GM20000 (cell line): Measurements from ENCODE around the gene DPP6.

Experiments
- DNase-seq: peaks from one replicate; pipeline ENCODE4 v3.0.0; 2012; ENCODE audit warnings: low spot score
- CTCF ChIP-seq: IDR thresholded peaks from 2 replicates; pipeline ENCODE4 v1.5.1; 2012; ENCODE audit warnings: mild to moderate bottlenecking, control low read depth; ENCODE audit errors: extremely low read depth, missing control alignments

DPP6 gene

DNA sequence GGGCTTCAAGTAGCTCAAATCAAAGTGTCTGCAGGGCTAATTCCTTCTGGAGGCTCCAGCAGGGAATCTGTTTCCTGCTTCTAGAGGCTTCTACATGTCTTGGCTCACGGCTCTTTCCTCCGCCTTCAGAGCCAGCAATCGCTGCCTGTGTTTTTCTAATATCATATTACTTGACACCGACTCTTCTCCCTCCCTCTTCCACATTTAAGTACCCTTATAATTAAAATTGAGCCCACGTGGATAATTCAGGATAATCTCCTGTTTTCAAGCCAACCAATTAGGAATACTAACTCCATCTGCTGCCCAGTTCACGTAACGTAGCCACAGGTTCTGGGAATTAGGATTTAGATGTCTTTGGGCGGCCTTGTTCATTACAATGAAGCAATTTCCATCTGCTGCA lies 372.2 kb downstream of the DPP6 start:
- no peak for TF ChIP-seq CTCF
- no peak for DNase-seq

GRCh38 chr7:154425271-154425670 lies 373.1 kb downstream of the DPP6 start:
- no peak for TF ChIP-seq CTCF
- no peak for DNase-seq

DNA sequence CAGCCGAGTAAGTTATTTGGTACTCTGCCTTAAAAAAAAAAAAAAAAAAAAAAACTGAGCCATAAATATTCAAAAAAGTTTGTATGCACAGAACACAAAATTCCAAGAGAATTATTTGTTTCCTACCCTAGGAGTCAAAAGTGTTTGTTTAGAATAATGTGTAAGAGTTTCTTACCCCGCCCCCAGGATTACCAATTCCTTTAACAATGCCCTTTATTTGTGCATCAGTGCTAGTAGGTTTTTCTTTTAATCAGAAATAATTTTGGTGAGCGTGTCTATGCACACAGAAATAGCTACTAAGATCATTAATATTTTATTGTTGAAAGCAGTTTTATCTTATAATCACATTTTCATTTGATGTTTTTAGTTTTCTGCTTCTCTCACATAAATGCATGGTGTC lies 374.6 kb downstream of the DPP6 start:
- TF ChIP-seq CTCF: no peak
- no peak for DNase-seq

DNA sequence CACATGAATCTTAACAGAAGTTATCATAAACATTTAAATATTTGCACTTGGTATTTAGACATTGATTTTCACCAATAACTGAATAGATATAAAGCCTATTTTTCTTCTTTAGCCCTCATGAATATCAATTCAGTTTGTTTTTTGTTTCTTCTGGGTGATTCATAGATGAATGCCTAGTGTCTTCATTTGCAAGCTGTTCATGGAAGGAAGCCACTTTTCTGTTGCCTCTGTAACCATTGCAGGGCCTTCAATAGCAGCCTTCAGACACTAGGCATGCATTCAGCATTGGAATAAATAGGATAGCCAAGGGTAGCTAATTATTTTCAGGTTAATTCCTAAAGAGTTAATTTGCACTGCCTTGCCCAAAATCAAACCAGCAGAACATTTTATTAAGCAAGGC lies 375.3 kb downstream of the DPP6 start:
- DNase-seq: no peak
- TF ChIP-seq CTCF: no peak

DNA sequence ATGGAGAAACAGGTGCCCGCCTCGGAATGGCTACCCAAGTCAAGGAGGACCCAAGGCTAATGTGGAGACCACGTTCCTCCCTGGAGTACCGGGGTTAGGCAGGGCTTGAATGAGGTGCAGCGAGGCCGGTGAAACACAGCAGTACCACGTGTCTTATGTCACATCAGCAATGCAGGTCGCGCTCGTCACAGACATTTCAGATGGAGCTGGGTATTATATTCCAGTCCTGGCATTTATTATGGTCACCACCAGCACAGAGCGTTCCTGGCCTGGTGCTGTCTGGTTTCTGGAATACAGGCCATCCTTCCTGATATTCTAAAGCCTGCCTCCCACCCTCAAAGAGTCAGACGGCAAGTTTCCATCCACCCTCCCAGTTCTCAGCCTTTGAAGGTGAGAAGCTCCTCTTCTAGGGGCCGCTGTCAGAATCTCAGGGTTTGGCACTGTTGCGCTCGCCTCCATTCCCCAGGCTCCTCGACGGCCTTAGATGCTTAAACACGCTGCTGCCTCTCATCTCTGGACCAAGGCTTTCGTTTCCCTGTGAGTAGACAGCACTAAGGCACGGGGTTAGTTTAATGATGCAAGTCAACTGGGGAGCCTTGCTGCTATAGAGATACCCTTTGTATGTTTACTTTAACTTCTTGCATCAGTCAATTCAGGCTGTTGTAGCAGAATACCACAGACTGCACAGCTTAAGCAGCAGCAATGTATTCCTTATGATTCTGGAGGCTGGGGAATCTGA lies 377.6 kb downstream of the DPP6 start:
- TF ChIP-seq CTCF: no peak
- DNase-seq: no peak

DNA sequence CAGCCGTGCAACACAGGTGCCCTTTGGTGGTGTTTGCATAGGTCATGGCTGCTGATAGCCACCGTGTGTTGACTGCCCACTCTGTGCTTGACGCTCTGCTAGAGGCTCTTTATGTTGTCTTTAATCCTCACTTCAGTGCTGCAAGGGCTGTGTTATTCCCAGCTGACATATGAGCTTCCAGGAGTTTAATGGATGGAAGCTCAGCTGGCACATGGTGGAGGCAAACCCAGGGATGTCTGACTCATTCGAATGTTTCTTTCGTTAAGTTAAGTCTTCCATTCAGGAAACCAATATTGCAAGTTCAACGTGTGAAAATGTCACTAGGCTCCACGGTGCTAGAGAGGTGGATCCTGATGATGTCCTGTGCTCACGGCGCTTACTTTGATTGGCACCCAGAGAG lies 378.4 kb downstream of the DPP6 start:
- no peak for TF ChIP-seq CTCF
- no peak for DNase-seq

DNA sequence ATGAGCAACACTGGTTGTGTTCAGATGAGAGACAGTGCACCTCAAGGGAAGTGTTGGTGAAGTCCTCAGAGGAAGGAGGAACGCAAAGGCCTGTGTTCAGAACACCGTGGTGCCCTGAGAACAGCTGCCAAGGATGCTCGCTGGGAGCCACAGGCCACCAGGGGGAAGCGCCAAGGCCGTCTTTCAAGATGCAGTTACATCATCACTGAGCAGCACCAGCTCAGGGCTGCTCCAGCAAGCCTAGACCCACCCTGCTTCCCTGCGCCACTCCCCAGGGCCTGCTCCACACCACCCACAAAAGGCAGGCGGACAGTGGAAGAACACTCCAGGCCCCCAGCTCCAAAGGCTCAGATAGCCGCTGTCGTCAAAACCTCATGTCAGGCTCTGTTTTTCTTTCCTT lies 378.8 kb downstream of the DPP6 start:
- DNase-seq: no peak
- TF ChIP-seq CTCF: no peak
